Upper lobe of left lung (tissue), 4 donors: ENCODE results near the gene POU2AF3.

Source experiments
- EP300 ChIP-seq, 4 donors: sonication (generic); formaldehyde crosslinking; IDR thresholded peaks; one replicate each; pipeline ENCODE4 v1.5.1; 2017; ENCODE audit warnings: antibody characterized with exemption in 4 of 4, control low read depth in 2 of 4
- POLR2A ChIP-seq, 4 donors: fragments of 450-650 bp; IDR thresholded peaks; one replicate each; pipeline ENCODE4 v1.5.1; 2016 to 2017; ENCODE audit warnings: antibody characterized with exemption in 4 of 4, mild to moderate bottlenecking in 2 of 4
- POLR2AphosphoS5 ChIP-seq, 2 donors: sonication (generic); formaldehyde crosslinking; IDR thresholded peaks; one replicate each; pipeline ENCODE4 v1.5.1; 2017; ENCODE audit warnings: antibody characterized with exemption in 2 of 2
- TF ChIP-seq, protein P1 (sequence below), 6 experiments: fragments of 450-650 bp in 4 of 6; fragments of 200-600 bp in 2 of 6; sonication (generic) in 2 of 6; IDR thresholded peaks; one replicate each; pipeline ENCODE4 v1.5.1; 2016 to 2019; ENCODE audit warnings: antibody characterized with exemption in 6 of 6

DNA sequence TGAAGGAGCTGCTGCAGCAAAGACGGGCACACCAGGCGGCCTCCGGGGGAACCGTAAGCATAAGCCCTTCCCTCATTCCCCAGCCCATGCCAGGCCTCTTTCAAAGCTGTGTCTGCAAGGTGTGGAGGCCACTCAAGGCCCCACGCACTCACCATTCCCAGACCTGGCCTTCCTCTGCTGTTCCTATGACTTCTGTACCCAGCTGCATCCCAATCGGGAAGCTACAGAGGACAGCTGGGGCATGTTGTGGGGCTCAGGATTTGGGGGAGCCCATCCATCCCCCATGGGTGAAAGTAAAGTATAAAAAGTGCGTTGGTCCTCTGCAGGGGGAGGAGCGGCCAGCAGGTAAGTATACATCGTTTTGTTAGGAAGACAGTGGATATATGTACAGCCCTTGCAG, 2.2 kb downstream of the POU2AF3 start:
- TF ChIP-seq, protein P1, sequence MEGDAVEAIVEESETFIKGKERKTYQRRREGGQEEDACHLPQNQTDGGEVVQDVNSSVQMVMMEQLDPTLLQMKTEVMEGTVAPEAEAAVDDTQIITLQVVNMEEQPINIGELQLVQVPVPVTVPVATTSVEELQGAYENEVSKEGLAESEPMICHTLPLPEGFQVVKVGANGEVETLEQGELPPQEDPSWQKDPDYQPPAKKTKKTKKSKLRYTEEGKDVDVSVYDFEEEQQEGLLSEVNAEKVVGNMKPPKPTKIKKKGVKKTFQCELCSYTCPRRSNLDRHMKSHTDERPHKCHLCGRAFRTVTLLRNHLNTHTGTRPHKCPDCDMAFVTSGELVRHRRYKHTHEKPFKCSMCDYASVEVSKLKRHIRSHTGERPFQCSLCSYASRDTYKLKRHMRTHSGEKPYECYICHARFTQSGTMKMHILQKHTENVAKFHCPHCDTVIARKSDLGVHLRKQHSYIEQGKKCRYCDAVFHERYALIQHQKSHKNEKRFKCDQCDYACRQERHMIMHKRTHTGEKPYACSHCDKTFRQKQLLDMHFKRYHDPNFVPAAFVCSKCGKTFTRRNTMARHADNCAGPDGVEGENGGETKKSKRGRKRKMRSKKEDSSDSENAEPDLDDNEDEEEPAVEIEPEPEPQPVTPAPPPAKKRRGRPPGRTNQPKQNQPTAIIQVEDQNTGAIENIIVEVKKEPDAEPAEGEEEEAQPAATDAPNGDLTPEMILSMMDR (IDR thresholded peaks at IDR 0.05): no peak
- TF ChIP-seq EP300 (IDR thresholded peaks at IDR 0.05): no peak
- no peak for TF ChIP-seq POLR2A (IDR thresholded peaks at IDR 0.05)
- TF ChIP-seq POLR2AphosphoS5 (IDR thresholded peaks at IDR 0.05): no peak
